Liver (tissue), 9 donors: ENCODE data around the gene ITPK1. TPM values are rescaled to one million over a fixed set of nuclear protein-coding genes. Genes with fewer than 3 reads are reported as not detected.

Experiments
- DNase-seq: peaks from one replicate; pipeline ENCODE4 v3.0.0-alpha.2; 2017; ENCODE audit warnings: low spot score
- H3K27ac ChIP-seq, 2 donors: one replicate each; pipeline ENCODE4 v1.7.0; 2013; ENCODE audit warnings: inconsistent platforms in 2 of 2, low read length in 2 of 2, control low read depth in 1 of 2, low read depth in 1 of 2, mild to moderate bottlenecking in 1 of 2
- H3K27me3 ChIP-seq, 4 donors: one replicate each; pipeline versions ENCODE4 v1.6.1 to v1.7.0; 2013; ENCODE audit warnings: low read length in 3 of 4, inconsistent platforms in 1 of 4, mild to moderate bottlenecking in 1 of 4, moderate library complexity in 1 of 4; ENCODE audit not compliant: control insufficient read depth in 4 of 4, insufficient read depth in 4 of 4
- H3K36me3 ChIP-seq, 4 donors: one replicate each; pipeline versions ENCODE4 v1.6.1 to v1.7.0; 2013; ENCODE audit warnings: low read length in 3 of 4, mild to moderate bottlenecking in 3 of 4, low read depth in 1 of 4, moderate library complexity in 1 of 4; ENCODE audit not compliant: control insufficient read depth in 4 of 4, insufficient read depth in 3 of 4
- H3K4me1 ChIP-seq, 4 donors: one replicate each; pipeline versions ENCODE4 v1.6.1 to v1.7.0; 2013; ENCODE audit warnings: low read length in 3 of 4, mild to moderate bottlenecking in 3 of 4, moderate library complexity in 1 of 4; ENCODE audit not compliant: control insufficient read depth in 4 of 4, insufficient read depth in 4 of 4
- H3K4me3 ChIP-seq, 3 donors: one replicate each; pipeline versions ENCODE4 v1.6.1 to v1.7.0; 2013; ENCODE audit warnings: low read length in 3 of 3, control low read depth in 1 of 3, low read depth in 1 of 3, mild to moderate bottlenecking in 1 of 3
- H3K9ac ChIP-seq, 2 donors: one replicate each; pipeline ENCODE4 v1.7.0; 2013; ENCODE audit warnings: low read length in 2 of 2, mild to moderate bottlenecking in 2 of 2, moderate library complexity in 2 of 2, control low read depth in 1 of 2, low read depth in 1 of 2
- H3K9me3 ChIP-seq, 4 donors: one replicate each; pipeline versions ENCODE4 v1.6.1 to v1.7.0; 2013; ENCODE audit warnings: low read length in 3 of 4; ENCODE audit not compliant: control insufficient read depth in 4 of 4
- CTCF ChIP-seq: fragments of 150-350 bp; IDR thresholded peaks from 2 replicates; pipeline ENCODE4 v1.5.1; 2017; ENCODE audit warnings: improper control_type of control experiment, low read depth, low read length; ENCODE audit not compliant: missing input control
- EGR1 ChIP-seq, 2 donors: IDR thresholded peaks; 2 replicates each; pipeline ENCODE4 v1.6.1; 2016 to 2018; ENCODE audit warnings: antibody characterized with exemption in 2 of 2, low read depth in 2 of 2
- FOXA1 ChIP-seq: IDR thresholded peaks from 2 replicates; pipeline ENCODE4 v1.6.1; 2016; ENCODE audit warnings: antibody characterized with exemption
- FOXA2 ChIP-seq: IDR thresholded peaks from 2 replicates; pipeline ENCODE4 v1.6.1; 2016; ENCODE audit warnings: antibody characterized with exemption
- HNF4A ChIP-seq, 2 donors: conservative IDR thresholded peaks; 2 replicates each; pipeline ENCODE4 v1.6.1; 2016; ENCODE audit warnings: antibody characterized with exemption in 2 of 2, mild to moderate bottlenecking in 2 of 2
- HNF4G ChIP-seq: IDR thresholded peaks from 2 replicates; pipeline ENCODE4 v1.6.1; 2016; ENCODE audit warnings: antibody characterized with exemption
- JUND ChIP-seq, 2 donors: IDR thresholded peaks; 2 replicates each; pipeline ENCODE4 v1.6.1; 2016; ENCODE audit warnings: antibody characterized with exemption in 2 of 2
- MAX ChIP-seq: IDR thresholded peaks from 2 replicates; pipeline ENCODE4 v1.6.1; 2016; ENCODE audit warnings: antibody characterized with exemption
- REST ChIP-seq: IDR thresholded peaks from 2 replicates; pipeline ENCODE4 v1.6.1; 2016; ENCODE audit warnings: antibody characterized with exemption, mild to moderate bottlenecking
- SP1 ChIP-seq: IDR thresholded peaks from 2 replicates; pipeline ENCODE4 v1.6.1; 2018; ENCODE audit warnings: antibody characterized with exemption, mild to moderate bottlenecking
- TAF1 ChIP-seq: conservative IDR thresholded peaks from 2 replicates; pipeline ENCODE4 v1.6.1; 2016; ENCODE audit warnings: antibody characterized with exemption, mild to moderate bottlenecking
- WGBS: extraction: QIAGEN DNeasy Blood & Tissue Kit; methylation state at CpG from one replicate; pipeline ENCODE4 v1.1.7; 2013; 5-methylcytosine and 5-hydroxymethylcytosine counted together
- polyA plus RNA-seq, 2 donors: library from polyadenylated mRNA; stranded (reverse) in 1 of 2; unstranded in 1 of 2; fragments of 200-250 nt in 1 of 2; fragments of >200 nt in 1 of 2; fragmentation: Nextera tagmentation in 1 of 2; extraction: Ambion mirVana in 1 of 2; gene quantifications; one replicate each; pipeline versions ENCODE4 v1.2.1 to v1.2.3, GENCODE V29; 2013 to 2015
- total RNA-seq, 2 donors: library from RNA; depleted of rRNA; stranded (reverse); fragments of >200 nt; gene quantifications; one replicate each; pipeline ENCODE4 v1.2.3, GENCODE V29; 2014
- TF ChIP-seq, protein P1 (sequence below): IDR thresholded peaks from 2 replicates; pipeline ENCODE4 v1.6.1; 2016; ENCODE audit warnings: antibody characterized with exemption
- donor health status: healthy.
- donor health status: healthy.
- donor health status: healthy.
- donor health status: healthy.
- donor health status: healthy.

The ITPK1 gene
- total and polyA plus RNA-seq, 4 donors: 9.0 to 41.2 (median 20.4) TPM

- DNase-seq: no peak
- H3K9me3 ChIP-seq: no peaks in the 10 kb centered on the region
- no peak for TF ChIP-seq FOXA1
- no peak for TF ChIP-seq EGR1 (IDR thresholded peaks at IDR 0.05; ENCODE audit: low read depth in 2 of 2)
- no peak for TF ChIP-seq FOXA2
- TF ChIP-seq JUND (IDR thresholded peaks at IDR 0.05): no peak
- no peak for TF ChIP-seq HNF4G
- no peak for TF ChIP-seq REST
- H3K9ac ChIP-seq: no peak overlapping the region
- no peaks in the 10 kb centered on the region for H3K36me3 ChIP-seq
- 90% methylated on average over 9 of the region's 9 CpGs for WGBS
- no peak overlapping the region for H3K4me3 ChIP-seq
- no peaks in the 10 kb centered on the region for H3K27me3 ChIP-seq
- H3K27ac ChIP-seq: no peak overlapping the region
- peaks cover 11 to 26% (median 18%) of the 10 kb centered on the region in 4 donors for H3K4me1 ChIP-seq
These were observed 36.4 kb downstream of the ITPK1 start for GRCh38 chr14:93079321-93079720.

GRCh38 chr14:93078870-93079269 is 36.9 kb downstream of the ITPK1 start:
- H3K4me1 ChIP-seq: peaks cover 13 to 28% (median 20%) of the 10 kb centered on the region in 4 donors
- no peaks in the 10 kb centered on the region for H3K9me3 ChIP-seq
- DNase-seq: no peak
- TF ChIP-seq FOXA2: no peak
- TF ChIP-seq, protein P1, sequence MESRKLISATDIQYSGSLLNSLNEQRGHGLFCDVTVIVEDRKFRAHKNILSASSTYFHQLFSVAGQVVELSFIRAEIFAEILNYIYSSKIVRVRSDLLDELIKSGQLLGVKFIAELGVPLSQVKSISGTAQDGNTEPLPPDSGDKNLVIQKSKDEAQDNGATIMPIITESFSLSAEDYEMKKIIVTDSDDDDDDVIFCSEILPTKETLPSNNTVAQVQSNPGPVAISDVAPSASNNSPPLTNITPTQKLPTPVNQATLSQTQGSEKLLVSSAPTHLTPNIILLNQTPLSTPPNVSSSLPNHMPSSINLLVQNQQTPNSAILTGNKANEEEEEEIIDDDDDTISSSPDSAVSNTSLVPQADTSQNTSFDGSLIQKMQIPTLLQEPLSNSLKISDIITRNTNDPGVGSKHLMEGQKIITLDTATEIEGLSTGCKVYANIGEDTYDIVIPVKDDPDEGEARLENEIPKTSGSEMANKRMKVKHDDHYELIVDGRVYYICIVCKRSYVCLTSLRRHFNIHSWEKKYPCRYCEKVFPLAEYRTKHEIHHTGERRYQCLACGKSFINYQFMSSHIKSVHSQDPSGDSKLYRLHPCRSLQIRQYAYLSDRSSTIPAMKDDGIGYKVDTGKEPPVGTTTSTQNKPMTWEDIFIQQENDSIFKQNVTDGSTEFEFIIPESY: no peak
- TF ChIP-seq JUND (IDR thresholded peaks at IDR 0.05): no peak
- TF ChIP-seq SP1: no peak
- TF ChIP-seq HNF4G: no peak
- no peak for TF ChIP-seq HNF4A (conservative IDR thresholded peaks at IDR 0.05)
- no peak for TF ChIP-seq EGR1 (IDR thresholded peaks at IDR 0.05; ENCODE audit: low read depth in 2 of 2)
- no peak for TF ChIP-seq MAX
- TF ChIP-seq CTCF: no peak
- TF ChIP-seq FOXA1: no peak
- TF ChIP-seq TAF1: no peak
- H3K9ac ChIP-seq: no peak overlapping the region
- H3K27ac ChIP-seq: no peak overlapping the region
- WGBS: 92% methylated on average over 9 of the region's 9 CpGs
- no peaks in the 10 kb centered on the region for H3K36me3 ChIP-seq
- no peak overlapping the region for H3K4me3 ChIP-seq
- H3K27me3 ChIP-seq: no peaks in the 10 kb centered on the region
